PFSK-1 (cell line): ENCODE data around the gene HGS.

Source experiments
- FOXP2 ChIP-seq: optimal IDR thresholded peaks from 2 replicates; pipeline ENCODE3; 2011; ENCODE audit warnings: borderline replicate concordance, control low read depth, inconsistent platforms; ENCODE audit not compliant: insufficient read depth; ENCODE audit errors: extremely low read length, extremely low read depth
- POLR2AphosphoS5 ChIP-seq: IDR thresholded peaks from 2 replicates; pipeline ENCODE4 v1.6.1; 2012; ENCODE audit warnings: low read depth, mild to moderate bottlenecking, control low read depth, low read length, moderate library complexity
- SIN3A ChIP-seq: IDR thresholded peaks from 2 replicates; pipeline ENCODE4 v1.6.1; 2012; ENCODE audit warnings: mild to moderate bottlenecking, low read length, moderate library complexity, borderline replicate concordance; ENCODE audit not compliant: insufficient read depth
- TAF1 ChIP-seq: IDR thresholded peaks from 2 replicates; pipeline ENCODE4 v1.6.1; 2012; ENCODE audit warnings: low read length, control low read depth, borderline replicate concordance; ENCODE audit not compliant: insufficient read depth
- TF ChIP-seq, protein P1 (sequence below), 2 experiments: IDR thresholded peaks; 2 replicates each; pipeline versions ENCODE4 v1.6.1 to v1.8.0; 2011 to 2012; ENCODE audit warnings: low read depth in 2 of 2, low read length in 2 of 2, control low read depth in 1 of 2, inconsistent platforms in 1 of 2, mild to moderate bottlenecking in 1 of 2, moderate library complexity in 1 of 2; ENCODE audit not compliant: insufficient read depth in 1 of 2

HGS gene

DNA sequence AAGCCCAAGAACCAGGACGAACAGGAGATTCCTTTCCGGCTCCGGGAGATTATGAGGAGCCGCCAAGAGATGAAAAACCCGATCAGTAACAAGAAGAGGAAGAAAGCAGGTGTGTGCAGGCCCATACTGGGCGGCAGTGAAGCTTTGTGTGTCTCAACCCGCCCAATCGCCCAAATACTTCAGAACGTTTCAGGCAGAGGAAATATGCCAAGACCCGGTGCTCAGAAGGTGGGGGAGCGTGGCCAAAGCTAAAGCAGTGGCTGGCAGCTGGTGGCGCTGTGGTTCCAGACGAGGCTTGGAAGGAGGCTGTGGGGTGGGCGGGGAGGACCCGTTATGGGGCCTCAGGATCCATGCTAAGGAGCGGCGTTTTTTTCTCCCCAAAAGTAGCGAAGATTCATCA is 16.1 kb upstream of the HGS start:
- TF ChIP-seq SIN3A: no peak
- TF ChIP-seq, protein P1, sequence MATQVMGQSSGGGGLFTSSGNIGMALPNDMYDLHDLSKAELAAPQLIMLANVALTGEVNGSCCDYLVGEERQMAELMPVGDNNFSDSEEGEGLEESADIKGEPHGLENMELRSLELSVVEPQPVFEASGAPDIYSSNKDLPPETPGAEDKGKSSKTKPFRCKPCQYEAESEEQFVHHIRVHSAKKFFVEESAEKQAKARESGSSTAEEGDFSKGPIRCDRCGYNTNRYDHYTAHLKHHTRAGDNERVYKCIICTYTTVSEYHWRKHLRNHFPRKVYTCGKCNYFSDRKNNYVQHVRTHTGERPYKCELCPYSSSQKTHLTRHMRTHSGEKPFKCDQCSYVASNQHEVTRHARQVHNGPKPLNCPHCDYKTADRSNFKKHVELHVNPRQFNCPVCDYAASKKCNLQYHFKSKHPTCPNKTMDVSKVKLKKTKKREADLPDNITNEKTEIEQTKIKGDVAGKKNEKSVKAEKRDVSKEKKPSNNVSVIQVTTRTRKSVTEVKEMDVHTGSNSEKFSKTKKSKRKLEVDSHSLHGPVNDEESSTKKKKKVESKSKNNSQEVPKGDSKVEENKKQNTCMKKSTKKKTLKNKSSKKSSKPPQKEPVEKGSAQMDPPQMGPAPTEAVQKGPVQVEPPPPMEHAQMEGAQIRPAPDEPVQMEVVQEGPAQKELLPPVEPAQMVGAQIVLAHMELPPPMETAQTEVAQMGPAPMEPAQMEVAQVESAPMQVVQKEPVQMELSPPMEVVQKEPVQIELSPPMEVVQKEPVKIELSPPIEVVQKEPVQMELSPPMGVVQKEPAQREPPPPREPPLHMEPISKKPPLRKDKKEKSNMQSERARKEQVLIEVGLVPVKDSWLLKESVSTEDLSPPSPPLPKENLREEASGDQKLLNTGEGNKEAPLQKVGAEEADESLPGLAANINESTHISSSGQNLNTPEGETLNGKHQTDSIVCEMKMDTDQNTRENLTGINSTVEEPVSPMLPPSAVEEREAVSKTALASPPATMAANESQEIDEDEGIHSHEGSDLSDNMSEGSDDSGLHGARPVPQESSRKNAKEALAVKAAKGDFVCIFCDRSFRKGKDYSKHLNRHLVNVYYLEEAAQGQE (IDR thresholded peaks at IDR 0.05; ENCODE audit: insufficient read depth in 1 of 2, low read depth in 2 of 2, low read length in 2 of 2): no peak
- TF ChIP-seq TAF1: no peak

DNA sequence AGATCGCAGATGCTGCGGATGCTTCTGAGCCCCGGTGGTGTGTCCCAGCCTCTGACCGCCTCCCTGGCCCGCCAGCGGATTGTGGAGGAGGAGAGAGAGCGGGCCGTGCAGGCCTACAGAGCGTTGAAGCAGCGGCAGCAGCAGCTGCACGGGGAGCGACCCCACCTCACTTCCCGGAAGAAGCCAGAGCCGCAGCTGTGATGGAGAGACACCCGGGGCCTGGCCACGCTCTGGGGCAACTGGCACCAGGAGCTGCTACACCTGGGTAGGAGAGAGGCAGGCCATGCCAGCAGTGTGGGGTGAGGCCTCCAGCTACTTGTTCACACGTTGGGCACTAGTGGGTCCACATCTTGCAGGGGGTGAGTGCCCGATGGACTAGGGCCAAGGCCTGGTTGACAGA is 11.3 kb upstream of the HGS start:
- no peak for TF ChIP-seq FOXP2
- TF ChIP-seq POLR2AphosphoS5: no peak
- TF ChIP-seq, protein P1 (IDR thresholded peaks at IDR 0.05; ENCODE audit: insufficient read depth in 1 of 2, low read depth in 2 of 2, low read length in 2 of 2): no peak
- TF ChIP-seq SIN3A: no peak
- TF ChIP-seq TAF1: no peak

DNA sequence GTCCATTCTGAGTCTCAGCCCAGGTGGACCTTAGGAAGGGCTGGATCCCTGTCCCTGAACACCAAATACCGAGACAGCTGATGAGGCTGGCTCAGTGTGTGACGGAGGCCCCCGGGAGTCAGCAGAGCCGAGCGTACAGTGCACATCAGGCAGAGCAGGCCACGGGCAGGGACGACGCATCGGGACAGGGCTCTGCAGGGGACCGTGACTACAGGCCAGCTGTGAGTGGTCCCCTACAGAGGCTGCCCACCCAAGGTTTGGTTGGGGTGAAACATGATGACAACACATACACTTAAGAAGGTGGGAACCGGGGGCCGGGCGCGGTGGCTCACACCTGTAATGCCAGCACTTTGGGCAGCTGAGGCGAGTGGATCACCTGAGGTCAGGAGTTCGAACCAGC is 10.9 kb upstream of the HGS start:
- TF ChIP-seq FOXP2: no peak
- TF ChIP-seq SIN3A: no peak
- TF ChIP-seq POLR2AphosphoS5: no peak
- TF ChIP-seq TAF1: no peak
- TF ChIP-seq, protein P1 (IDR thresholded peaks at IDR 0.05; ENCODE audit: insufficient read depth in 1 of 2, low read depth in 2 of 2, low read length in 2 of 2): no peak

- TF ChIP-seq TAF1 (no peak), POLR2AphosphoS5 (no peak), SIN3A (no peak), FOXP2 (no peak)
- TF ChIP-seq, protein P1 (IDR thresholded peaks at IDR 0.05; ENCODE audit: insufficient read depth in 1 of 2, low read depth in 2 of 2, low read length in 2 of 2): no peak
Measured at GRCh38 chr17:81673561-81674258, 10.1 kb upstream of the HGS start.

GRCh38 chr17:81676906-81677305 is 6.9 kb upstream of the HGS start:
- TF ChIP-seq, protein P1 (IDR thresholded peaks at IDR 0.05; ENCODE audit: insufficient read depth in 1 of 2, low read depth in 2 of 2, low read length in 2 of 2): no peak
- no peak for TF ChIP-seq TAF1
- TF ChIP-seq POLR2AphosphoS5: no peak
